Measurements from ENCODE around the gene MAML2.

- no peak for TF ChIP-seq CTCF (conservative IDR thresholded peaks at IDR 0.05)
- no peak for TF ChIP-seq EZH2 (IDR thresholded peaks at IDR 0.05; ENCODE audit: low read depth)
Observed at GRCh38 chr11:96052921-96053651, 289.9 kb downstream of the MAML2 start.

Data from PC-9 (cell line).